Measurements from ENCODE around the gene SLC13A1.
"Not testable (repeated sequence)": the region's sequence is repeated elsewhere in the genome, so short reads cannot be mapped to it uniquely, and the experiment has no call there.

SLC13A1 gene

GRCh38 chr7:123199883-123200282, at the start of gene SLC13A1:
SLC13A1 (minus strand) TSS chr7:123199969; CDS start chr7:123199946, 23 bp downstream.
- no peak for DNase-seq (ENCODE audit: low spot score)

- DNase-seq (ENCODE audit: low spot score): no peak
These were observed 45.0 kb upstream of the SLC13A1 start for GRCh38 chr7:123244768-123245167.

DNA sequence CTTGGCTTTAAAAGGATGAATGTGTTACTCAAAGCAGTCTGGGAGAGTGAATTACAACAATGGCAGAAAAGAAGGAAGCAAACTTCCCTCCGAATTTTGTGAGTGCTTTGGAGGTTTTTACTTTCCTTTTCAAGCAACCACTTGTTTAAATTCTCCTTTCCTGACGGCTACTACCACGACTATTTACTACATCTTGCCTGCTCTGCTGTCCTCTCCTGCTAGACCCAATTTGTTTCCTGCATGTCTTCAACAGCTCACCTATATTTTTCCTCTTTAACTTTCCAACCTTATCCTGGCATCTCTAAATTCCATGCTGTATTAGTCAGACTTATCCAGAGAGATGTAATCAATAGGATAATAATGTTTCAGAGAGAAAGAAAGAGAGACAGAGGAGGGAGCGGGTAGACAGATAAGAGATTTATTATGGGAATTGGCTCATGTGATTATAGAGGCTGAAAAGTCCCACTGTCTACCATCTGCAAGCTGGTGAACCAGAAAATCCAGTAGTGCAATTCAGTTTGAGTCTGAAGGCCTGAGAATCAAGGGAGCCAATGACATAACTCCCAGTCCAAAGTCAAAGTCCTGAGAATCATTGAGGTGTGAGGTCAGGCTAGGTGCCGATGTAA, 42.8 kb upstream of the SLC13A1 start:
- DNase-seq (ENCODE audit: low spot score): no peak

DNA sequence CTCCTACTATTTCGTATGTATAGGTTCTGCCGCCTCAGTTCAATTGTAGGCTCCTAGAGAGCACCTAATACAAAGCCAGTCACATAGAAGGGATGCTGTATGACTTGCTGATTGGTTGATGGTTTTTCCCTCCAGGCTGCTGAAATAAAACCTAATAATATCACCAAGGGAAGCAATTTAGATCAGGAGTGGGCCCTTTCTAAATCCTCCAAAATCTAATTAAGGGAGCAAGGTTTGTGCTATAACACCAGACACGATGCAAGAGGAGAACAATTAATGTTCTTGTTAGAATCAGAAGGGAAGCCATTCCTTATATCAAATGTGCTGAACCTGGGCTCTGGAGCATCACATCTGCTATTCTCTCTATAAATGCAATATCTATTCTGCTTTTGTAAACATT, 42.0 kb upstream of the SLC13A1 start:
- DNase-seq (ENCODE audit: low spot score): no peak

DNA sequence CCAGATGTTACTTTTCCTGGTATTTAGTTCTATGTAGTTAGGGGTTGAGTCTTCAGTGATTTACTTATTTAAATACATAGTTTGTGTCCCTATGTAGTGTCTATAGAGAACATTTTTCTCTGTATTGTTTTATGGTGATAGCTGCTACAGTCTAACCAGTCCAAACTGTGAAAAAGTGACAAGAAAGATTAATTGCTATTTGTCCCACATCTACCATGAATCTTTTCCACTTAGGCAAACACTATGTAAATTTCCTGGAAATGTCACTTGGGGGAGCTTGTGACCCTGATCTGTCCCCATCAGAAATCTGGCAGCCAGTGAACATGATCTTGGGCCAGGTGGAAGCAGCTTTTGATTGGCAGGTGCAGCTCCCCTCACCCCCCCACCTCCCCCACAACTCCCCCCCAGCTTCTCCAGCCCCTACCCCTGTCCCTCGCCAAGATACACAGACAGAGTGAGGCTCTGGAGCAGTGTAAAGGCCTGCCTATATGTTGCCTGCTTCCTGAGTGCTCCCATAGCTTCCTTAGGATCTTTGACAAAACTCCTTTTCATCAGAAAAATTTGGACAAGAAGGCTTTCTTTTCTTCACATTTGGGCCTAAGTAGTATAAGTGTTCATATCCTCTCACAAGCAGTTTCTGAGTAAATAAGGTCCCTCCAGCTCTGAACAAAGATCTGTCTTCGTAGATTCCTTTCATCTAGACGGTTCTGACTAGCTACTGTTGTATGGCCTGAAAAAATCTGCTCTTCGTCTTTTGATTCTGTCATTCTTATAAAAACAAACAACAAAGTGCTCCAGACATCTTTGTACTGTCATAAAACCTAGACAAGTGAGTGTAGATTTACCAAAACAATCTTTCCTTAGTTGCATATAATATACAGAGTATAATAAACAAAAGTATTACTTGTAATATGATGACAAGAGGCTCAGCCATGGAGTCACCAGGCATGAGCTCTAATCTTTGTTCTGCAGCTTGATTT, 31.5 kb upstream of the SLC13A1 start:
- DNase-seq (ENCODE audit: low spot score): no peak

- no peak for DNase-seq (ENCODE audit: low spot score)
These were observed 30.8 kb upstream of the SLC13A1 start for GRCh38 chr7:123230603-123231002.

DNA sequence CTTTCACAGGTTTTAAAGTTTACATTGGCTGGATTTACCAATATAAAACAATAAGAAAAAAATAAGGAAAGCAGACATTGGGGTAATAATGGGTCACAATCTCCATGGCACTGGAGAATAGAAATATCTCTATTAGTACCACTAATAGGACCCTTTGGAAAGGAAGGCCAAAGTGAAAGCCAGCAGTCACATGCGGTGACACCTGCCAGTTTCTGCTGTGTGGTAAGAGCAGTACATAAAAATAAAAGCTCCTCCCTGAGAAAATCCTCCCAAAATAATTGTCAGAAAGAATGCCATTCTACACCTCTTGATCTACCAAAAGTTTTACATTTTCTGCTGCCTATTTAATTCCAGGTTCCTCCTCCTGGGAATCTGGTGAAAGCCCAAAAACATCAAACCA, 30.4 kb upstream of the SLC13A1 start:
- no peak for DNase-seq (ENCODE audit: low spot score)

GRCh38 chr7:123229426-123229825, 29.7 kb upstream of the SLC13A1 start:
- DNase-seq (ENCODE audit: low spot score): no peak

DNA sequence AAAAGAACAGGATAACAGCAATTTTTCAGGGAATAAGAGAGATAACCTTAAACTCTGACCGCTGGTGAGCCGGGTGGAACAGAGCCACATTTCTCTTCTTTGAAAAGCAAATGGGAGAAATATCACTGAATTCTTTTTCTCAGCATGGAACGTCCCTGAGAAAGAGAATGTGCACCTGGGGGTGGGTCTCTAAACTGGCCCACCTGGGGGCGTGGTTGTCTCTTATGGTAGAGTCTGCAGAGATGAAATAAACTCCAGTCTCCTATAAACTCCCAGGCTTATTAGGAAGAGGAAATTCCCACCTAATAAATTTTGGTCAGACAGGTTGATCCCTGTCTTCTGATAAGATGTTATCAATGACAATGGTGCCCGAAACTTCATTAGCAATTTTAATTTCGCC, 27.9 kb upstream of the SLC13A1 start:
- not testable (repeated sequence) for DNase-seq (ENCODE audit: low spot score)

GRCh38 chr7:123220396-123220795, 20.6 kb upstream of the SLC13A1 start:
- DNase-seq (ENCODE audit: low spot score): no peak

GRCh38 chr7:123218866-123219265, 19.1 kb upstream of the SLC13A1 start:
- no peak for DNase-seq (ENCODE audit: low spot score)

- DNase-seq (ENCODE audit: low spot score): no peak
These were observed 17.1 kb upstream of the SLC13A1 start for GRCh38 chr7:123216825-123217224.

GRCh38 chr7:123215350-123215749, 15.6 kb upstream of the SLC13A1 start:
- no peak for DNase-seq (ENCODE audit: low spot score)

DNA sequence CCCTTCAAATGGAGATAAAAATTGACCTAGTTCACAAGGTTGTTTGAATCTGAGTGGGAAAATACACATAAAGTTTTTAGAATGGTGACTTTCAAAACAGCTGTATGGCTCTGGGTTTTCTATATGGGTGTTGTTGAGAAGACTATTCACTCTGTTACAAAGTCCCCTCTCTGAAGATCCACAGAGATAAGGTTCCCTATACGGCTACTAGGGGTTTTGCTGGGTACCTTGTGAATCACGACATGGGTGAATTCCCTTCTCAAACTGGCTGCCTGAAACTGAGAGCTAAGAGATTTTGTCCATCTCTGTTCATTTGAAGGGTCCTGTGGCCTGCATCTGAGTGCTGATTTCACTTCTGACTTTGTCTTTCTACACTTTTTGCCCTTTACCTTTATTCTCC, 11.8 kb upstream of the SLC13A1 start:
- no peak for DNase-seq (ENCODE audit: low spot score)

DNA sequence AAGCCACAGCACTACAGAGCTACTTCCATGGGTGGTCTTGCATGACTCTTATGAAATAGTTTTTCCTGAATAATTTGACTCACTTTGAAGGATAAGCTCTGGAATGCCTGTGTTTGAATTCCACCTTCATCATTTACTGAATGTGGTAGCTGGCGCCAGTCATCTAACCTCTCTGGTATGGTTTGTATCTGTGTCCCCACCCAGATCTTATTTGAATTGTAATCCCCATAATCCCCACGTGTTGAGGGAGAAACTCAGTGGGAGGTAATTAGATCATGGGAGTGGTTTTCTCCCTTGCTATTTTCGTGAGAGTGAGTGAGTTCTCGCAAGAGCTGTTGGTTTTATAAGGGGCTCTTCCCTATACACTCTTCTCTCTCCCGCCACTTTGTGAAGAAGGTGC, 11.2 kb upstream of the SLC13A1 start:
- DNase-seq (ENCODE audit: low spot score): no peak

DNA sequence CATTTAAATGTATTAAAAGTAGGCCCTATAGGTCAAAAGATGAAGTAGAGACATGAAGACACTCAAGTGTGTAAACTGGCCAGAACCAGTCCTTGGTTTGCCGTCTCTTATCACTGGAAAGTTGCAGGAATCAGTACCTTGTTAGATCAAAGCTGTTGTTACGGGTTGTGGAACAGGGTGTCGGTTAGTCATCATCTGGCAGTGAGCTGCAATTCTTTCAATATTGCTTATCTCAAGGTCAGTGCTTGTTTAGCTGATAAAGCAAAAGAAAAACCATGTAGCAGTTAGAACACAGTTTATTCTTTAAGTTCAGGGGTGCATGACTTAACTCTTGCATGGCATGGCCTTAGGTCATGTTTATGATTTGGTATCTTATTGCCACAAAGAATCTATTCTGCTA, 10.0 kb upstream of the SLC13A1 start:
- no peak for DNase-seq (ENCODE audit: low spot score)

DNA sequence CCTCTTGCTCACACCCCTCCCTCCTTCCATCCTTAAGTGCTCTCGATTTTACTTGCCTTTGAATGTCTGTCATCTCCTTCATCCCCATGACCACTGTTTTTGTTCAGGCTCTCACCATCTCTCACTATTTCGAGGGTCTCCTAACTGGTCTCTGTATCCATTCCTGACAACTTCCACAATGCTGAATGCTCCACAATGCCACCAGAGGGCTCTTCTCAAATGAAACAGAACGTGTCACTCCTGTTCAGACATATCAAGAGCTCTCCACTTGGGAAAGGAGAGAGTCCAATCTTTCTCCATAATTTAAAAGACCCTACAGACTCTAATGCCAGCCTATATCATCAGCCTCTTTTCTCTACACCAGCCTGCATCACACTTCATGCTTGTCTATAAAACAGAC, 9.0 kb upstream of the SLC13A1 start:
- DNase-seq (ENCODE audit: low spot score): no peak

- no peak for DNase-seq (ENCODE audit: low spot score)
These were observed 4.6 kb upstream of the SLC13A1 start for GRCh38 chr7:123204206-123204835.

DNA sequence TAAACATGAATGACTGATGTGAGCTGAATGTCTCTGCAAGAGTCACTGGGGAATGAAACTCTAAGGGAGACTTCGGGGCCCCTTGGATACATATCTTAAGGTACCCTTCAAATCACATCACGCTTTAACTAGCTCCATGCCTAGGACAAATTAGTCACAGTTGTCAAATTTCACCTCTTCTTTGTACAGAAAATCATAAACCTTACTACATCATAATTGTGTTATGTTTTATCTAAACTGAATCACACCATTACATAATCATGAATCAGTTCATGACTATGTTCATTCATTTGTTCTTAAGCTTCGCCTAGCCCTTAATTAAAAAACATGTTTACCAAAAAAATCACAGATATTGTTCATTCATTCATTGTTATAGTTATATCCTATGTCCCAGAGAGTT, 2.1 kb upstream of the SLC13A1 start:
- no peak for DNase-seq (ENCODE audit: low spot score)

GRCh38 chr7:123198668-123199652, 809 bp downstream of the SLC13A1 start:
- DNase-seq (ENCODE audit: low spot score): no peak

DNA sequence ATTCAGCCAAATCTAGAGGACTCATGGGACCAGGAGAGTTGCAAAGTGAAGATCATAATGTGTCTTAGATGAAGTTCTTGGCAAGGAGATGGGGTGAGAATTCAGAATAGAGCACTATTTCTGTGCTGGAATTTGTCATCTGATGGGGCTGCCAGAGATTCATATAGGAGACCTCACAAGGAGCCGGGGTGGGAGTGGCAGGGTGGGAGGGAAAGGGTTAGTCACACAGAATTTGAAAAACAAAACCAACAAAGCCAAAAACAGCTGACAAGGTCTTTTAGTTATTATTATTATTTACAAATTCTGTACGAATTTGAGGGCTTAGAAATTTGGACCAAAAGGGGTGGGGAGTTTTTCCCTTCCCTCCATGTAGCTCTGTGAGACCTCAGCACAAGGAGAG, 1.7 kb downstream of the SLC13A1 start:
- DNase-seq (ENCODE audit: low spot score): no peak

DNA sequence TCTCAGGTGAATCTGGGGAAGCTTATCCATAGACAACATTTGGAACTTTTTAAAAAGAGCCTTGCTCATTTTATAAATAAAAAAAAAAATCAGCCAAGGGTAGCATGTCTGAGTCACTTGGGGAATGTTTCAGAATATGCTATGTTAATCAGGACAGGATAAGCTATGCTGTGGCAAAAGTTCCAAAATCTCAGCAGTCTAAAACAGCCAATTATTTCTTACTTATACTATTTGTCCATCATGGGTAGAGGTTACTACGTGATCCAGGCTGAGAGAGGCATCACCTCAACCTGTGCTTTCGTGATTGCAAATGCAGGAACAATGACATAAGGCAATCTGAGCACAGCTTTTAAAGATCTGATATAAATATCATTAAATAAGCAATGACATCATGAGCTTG, 6.5 kb downstream of the SLC13A1 start:
- no peak for DNase-seq (ENCODE audit: low spot score)
